Subcutaneous adipose tissue (tissue), 4 donors: Measurements from ENCODE around the gene SIRPA. TPM values are rescaled to one million over a fixed set of nuclear protein-coding genes. Genes with fewer than 3 reads are reported as not detected.

Source experiments
- total RNA-seq, 4 donors: library from RNA; depleted of rRNA; stranded (reverse); fragments of >200 nt; gene quantifications; one replicate each; pipeline ENCODE4 v1.1.0, GENCODE V29; 2016
- TF ChIP-seq, protein P1 (sequence below): fragments of 450-650 bp; IDR thresholded peaks from one replicate; pipeline ENCODE4 v1.5.1; 2016; ENCODE audit warnings: low read depth, mild to moderate bottlenecking, control low read depth, antibody characterized with exemption, moderate library complexity

SIRPA gene
- total RNA-seq, 4 donors from 2014 or later, result 35.0 to 101 (median 53.1) TPM

DNA sequence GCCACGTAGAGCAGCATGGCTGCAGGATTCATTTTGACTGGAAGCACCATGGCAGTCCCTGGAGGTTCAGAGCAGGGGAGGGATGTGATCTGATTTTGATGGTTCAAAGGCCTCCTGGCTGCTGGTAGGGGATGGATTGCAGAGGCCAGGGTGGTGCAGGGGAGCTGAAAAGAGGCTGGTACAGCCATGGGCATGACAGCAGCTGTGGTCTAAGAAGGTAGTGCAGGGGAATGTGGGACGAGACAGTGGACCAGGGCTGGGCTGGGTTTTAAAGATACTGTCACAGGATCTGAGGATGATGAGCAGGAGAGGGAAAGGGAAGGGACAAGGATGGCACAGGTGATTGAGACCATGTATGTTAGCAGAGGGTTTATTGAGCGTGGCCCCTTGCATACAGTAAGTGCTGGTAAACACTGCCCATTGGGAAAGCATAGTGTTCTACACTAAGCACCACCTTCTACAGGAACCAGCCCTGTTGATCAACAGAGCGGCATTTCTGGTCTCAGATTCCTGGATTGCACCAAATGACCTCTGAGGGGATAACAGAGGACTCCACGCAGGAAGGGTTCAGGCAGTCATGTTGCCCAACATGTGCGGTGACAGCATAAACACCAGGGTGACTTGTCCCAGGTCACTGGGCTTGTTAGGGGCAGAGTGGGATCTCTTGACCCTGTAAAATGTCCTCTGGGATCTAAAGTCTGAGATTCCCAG is 14.5 kb upstream of the SIRPA start:
- TF ChIP-seq, protein P1, sequence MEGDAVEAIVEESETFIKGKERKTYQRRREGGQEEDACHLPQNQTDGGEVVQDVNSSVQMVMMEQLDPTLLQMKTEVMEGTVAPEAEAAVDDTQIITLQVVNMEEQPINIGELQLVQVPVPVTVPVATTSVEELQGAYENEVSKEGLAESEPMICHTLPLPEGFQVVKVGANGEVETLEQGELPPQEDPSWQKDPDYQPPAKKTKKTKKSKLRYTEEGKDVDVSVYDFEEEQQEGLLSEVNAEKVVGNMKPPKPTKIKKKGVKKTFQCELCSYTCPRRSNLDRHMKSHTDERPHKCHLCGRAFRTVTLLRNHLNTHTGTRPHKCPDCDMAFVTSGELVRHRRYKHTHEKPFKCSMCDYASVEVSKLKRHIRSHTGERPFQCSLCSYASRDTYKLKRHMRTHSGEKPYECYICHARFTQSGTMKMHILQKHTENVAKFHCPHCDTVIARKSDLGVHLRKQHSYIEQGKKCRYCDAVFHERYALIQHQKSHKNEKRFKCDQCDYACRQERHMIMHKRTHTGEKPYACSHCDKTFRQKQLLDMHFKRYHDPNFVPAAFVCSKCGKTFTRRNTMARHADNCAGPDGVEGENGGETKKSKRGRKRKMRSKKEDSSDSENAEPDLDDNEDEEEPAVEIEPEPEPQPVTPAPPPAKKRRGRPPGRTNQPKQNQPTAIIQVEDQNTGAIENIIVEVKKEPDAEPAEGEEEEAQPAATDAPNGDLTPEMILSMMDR, result no peak

DNA sequence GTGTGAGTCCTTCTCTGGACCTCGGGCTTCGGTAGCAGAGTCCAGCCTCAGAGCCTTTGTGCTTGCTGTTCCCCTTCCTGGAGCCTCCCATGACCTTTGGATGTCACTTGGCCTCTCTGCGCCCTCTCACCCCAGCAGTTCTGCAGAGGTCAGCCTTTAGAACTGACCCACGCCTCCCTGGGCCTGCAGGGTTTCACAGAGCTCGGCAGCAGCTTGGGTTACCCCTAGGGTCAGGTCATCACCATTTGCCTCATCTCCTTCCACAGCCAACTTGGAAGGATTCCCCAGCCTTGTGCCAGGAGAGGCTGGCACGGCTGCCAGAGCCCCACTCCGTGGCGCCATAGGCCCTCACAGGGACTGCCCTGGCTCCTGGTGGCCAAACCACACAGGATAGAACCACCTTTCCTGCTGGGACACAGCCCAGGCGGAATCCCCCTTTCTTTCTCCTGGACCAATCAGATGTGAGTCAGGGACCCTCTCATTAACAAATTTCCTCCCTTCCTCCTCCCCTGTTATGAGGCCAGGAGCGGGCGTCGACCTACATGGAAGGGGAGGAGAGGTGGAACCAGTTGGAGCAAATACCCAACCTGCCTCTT is 13.9 kb upstream of the SIRPA start:
- TF ChIP-seq, protein P1, result no peak

- TF ChIP-seq, protein P1, result no peak
Measured at GRCh38 chr20:1882026-1882425, 13.2 kb upstream of the SIRPA start.

GRCh38 chr20:1883986-1884385 is 11.2 kb upstream of the SIRPA start:
- TF ChIP-seq, protein P1, result no peak

- TF ChIP-seq, protein P1, result no peak
Measured at GRCh38 chr20:1885254-1885653, 10.0 kb upstream of the SIRPA start.

GRCh38 chr20:1885940-1886693 is 9.1 kb upstream of the SIRPA start:
- TF ChIP-seq, protein P1, result no peak

DNA sequence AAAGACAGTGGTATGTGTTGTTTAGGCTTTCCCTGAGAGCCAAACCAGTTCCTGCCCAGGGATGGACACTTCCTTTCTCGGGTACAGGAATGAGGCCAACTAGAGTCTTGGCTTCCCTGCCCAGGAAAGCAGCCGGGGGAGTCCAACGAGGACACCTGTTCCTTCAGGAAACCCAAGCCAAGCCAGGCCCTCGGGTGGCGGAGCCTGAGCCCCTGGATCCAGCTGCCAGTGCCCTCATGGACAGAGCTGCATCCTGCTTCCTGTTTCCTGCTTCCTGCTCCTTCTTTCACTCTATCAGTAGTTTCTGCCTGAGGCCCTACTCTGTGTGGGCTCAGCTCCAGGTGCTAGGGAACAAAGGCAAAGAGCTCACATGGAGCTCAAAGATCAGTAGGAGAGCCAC is 7.9 kb upstream of the SIRPA start:
- TF ChIP-seq, protein P1, result no peak
